Measurements from ENCODE around the gene SH3BP4. TPM values are rescaled to one million over a fixed set of nuclear protein-coding genes. Genes with fewer than 3 reads are reported as not detected.

The SH3BP4 gene
- total RNA-seq, 1 experiment from 2014 or later, result 93.8 TPM

DNA sequence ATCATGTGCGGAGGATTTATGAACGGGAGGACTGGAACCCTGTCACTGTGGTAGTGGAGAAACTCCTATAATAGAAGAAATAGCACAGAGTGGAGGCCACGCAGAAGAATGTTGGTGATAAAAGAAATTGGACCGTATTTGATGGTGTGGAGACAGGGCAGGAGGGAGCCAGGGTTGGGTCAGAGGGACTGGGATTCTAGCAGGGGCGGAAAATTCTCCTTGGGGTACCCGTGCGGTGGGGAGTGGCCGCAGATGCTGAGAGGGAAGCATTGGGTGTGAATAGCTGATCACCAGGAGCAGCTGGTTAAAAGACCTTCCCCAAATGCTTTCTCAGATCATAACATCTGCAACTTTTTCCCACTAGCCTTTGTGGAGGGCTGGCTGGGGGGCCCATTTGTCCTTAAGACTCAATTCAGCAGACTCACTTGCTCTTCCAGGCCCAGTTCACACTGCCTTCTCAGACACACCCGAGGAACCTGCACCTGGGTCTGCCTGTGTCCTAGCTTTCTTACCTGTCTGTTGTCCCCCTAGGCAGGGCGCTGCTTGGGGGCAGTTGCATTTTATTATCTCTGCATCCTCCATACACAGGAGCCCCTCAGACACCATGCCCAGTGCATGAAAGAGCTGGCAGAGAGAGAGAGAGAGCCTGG, 7.1 kb downstream of the SH3BP4 start:
- no peaks in the 10 kb centered on the region for H3K9me3 ChIP-seq (ENCODE audit: control insufficient read depth, low read depth, low read length)
- H3K79me2 ChIP-seq (ENCODE audit: insufficient read depth, low read length), result peaks cover 53% of the 10 kb centered on the region; the same call in 1 of the 2 replicates
- no peak overlapping the region for H2BK120ac ChIP-seq (ENCODE audit: low read depth, low read length, poor library complexity, severe bottlenecking)
- H2AFZ ChIP-seq (ENCODE audit: low read length), result no peak overlapping the region
- H3K23ac ChIP-seq (ENCODE audit: insufficient read length, low read depth, low read length), result no peak overlapping the region
- H4K5ac ChIP-seq (ENCODE audit: insufficient read length, low read depth, low read length), result no peak overlapping the region
- no peak overlapping the region for H4K91ac ChIP-seq (ENCODE audit: insufficient read length, low read depth, low read length)
- H2AK5ac ChIP-seq (ENCODE audit: insufficient read length, low read length), result no peak overlapping the region
- no peak overlapping the region for H3K14ac ChIP-seq (ENCODE audit: insufficient read depth, low read length)
- H3T11ph ChIP-seq (ENCODE audit: low read length), result no peak overlapping the region
- no peak overlapping the region for H4K8ac ChIP-seq (replicated peaks; ENCODE audit: insufficient read length, low read depth, low read length)
- no peak overlapping the region for H3K56ac ChIP-seq (ENCODE audit: insufficient read length, low read depth, low read length)
- peaks cover 17% of the 10 kb centered on the region for H3K79me1 ChIP-seq (ENCODE audit: insufficient read depth, low read depth, low read length, poor library complexity, severe bottlenecking)
- Mint-ChIP-seq H3K4me1 (peaks cover 80 to 87% of the 10 kb centered on the region in 2 experiments), H3K36me3 (ENCODE audit: insufficient read depth in 1 of 3, low read depth in 3 of 3) (peaks cover 7 to 39% (median 14%) of the 10 kb centered on the region in 3 experiments), H3K9me3 (no peaks in the 10 kb centered on the region), H3K27me3 (ENCODE audit: low read depth) (no peaks in the 10 kb centered on the region), H3K4me3 (peak overlapping the region in 1 of 2 experiments; percentile 60; a peak in 2 of 5 replicates), H3K27ac (peak overlapping the region in 2 of 3 experiments; percentile 68 to 91; a peak in 3 of 7 replicates)
- no peak overlapping the region for H2BK5ac ChIP-seq (ENCODE audit: insufficient read length, low read length)
- no CpG with 5 or more reads among the region's 10 CpGs for WGBS (ENCODE audit: extremely low coverage, insufficient read length, low lambda C conversion rate)
- H3K4ac ChIP-seq (ENCODE audit: low read depth, low read length), result no peak overlapping the region
- DNase-seq, result no peak
- no peak overlapping the region for H2BK20ac ChIP-seq (ENCODE audit: low read depth, low read length, poor library complexity, severe bottlenecking)
- no peak overlapping the region for H3K4me2 ChIP-seq (ENCODE audit: insufficient read depth, insufficient read length, low read length)
- peaks cover 29% of the 10 kb centered on the region for H3K4me1 ChIP-seq (ENCODE audit: insufficient read depth, low read length)
- H2BK15ac ChIP-seq (ENCODE audit: low read depth, low read length), result no peak overlapping the region
- no peak overlapping the region for H2BK12ac ChIP-seq (ENCODE audit: insufficient read length, low read depth, low read length)
- no peak overlapping the region for H3K9ac ChIP-seq (ENCODE audit: extremely low read depth, insufficient read length, low read length)
- H3K23me2 ChIP-seq (ENCODE audit: insufficient read length, low read depth, low read length, poor library complexity, severe bottlenecking), result peaks cover 10% of the 10 kb centered on the region
- no peak overlapping the region for H3K18ac ChIP-seq (ENCODE audit: insufficient read length, low read depth, low read length)
- no peaks in the 10 kb centered on the region for H4K20me1 ChIP-seq (ENCODE audit: control insufficient read depth, insufficient read depth, insufficient read length)
- H3K27me3 ChIP-seq (ENCODE audit: insufficient read depth, low read length), result no peaks in the 10 kb centered on the region
- no peak overlapping the region for H3K27ac ChIP-seq (ENCODE audit: insufficient read length, low read depth, low read length)
- TF ChIP-seq, protein P1, sequence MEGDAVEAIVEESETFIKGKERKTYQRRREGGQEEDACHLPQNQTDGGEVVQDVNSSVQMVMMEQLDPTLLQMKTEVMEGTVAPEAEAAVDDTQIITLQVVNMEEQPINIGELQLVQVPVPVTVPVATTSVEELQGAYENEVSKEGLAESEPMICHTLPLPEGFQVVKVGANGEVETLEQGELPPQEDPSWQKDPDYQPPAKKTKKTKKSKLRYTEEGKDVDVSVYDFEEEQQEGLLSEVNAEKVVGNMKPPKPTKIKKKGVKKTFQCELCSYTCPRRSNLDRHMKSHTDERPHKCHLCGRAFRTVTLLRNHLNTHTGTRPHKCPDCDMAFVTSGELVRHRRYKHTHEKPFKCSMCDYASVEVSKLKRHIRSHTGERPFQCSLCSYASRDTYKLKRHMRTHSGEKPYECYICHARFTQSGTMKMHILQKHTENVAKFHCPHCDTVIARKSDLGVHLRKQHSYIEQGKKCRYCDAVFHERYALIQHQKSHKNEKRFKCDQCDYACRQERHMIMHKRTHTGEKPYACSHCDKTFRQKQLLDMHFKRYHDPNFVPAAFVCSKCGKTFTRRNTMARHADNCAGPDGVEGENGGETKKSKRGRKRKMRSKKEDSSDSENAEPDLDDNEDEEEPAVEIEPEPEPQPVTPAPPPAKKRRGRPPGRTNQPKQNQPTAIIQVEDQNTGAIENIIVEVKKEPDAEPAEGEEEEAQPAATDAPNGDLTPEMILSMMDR (conservative IDR thresholded peaks at IDR 0.05), result no peak
